ENCODE results near the gene KLK15.
"Not testable (repeated sequence)": the region's sequence is repeated elsewhere in the genome, so short reads cannot be mapped to it uniquely, and the experiment has no call there.

The KLK15 gene

GRCh38 chr19:50820549-50821247 is 12.7 kb downstream of the KLK15 start:
- DNase-seq (ENCODE audit: low read depth), result no peak

DNA sequence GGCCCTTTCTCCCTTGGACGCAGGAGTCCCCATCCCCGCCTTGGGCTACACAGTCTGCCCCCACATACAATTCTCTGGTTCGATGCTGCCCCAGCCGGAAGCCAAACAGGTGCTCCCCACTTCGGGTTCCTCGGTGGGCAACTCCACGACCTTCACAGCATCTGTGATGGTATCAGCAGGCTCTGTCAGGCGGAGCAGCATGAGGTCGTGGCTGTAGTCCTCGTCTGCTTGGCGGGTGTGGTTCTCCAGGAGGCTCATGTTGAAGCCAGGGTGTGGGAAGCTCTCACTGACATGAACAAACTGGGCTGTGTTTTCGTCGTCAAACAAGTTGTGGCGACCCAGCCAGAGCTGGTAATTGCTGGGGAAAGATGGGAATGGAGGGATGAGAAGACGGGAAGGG is 13.3 kb downstream of the KLK15 start:
- DNase-seq (ENCODE audit: low read depth), result no peak

GRCh38 chr19:50819636-50820035 is 13.7 kb downstream of the KLK15 start:
- no peak for DNase-seq (ENCODE audit: low read depth)

- no peak for DNase-seq (ENCODE audit: low read depth)
Observed at GRCh38 chr19:50818859-50819472, 14.4 kb downstream of the KLK15 start.

GRCh38 chr19:50817941-50818858 is 15.2 kb downstream of the KLK15 start:
- no peak for DNase-seq (ENCODE audit: low read depth)

DNA sequence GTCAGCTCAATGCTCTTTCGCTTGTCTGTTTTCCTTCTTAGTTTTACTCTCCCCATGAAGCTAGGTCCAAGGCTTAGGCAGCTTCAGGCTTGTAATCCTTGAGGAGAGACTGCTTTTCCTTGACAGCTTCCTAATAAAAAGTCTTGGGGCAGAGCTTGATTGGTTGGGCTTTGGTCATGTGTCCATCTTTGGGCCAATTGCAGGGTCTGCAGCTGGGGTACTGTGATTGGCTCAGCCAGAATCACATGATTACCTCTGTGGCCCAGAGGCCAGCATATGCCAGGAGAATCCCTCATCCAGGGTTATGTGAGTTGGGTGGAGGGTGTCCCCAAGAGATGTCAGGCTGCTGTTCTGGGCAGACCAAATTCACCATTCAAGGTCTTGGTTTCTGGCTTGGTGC is 17.9 kb downstream of the KLK15 start:
- no peak for DNase-seq (ENCODE audit: low read depth)

DNA sequence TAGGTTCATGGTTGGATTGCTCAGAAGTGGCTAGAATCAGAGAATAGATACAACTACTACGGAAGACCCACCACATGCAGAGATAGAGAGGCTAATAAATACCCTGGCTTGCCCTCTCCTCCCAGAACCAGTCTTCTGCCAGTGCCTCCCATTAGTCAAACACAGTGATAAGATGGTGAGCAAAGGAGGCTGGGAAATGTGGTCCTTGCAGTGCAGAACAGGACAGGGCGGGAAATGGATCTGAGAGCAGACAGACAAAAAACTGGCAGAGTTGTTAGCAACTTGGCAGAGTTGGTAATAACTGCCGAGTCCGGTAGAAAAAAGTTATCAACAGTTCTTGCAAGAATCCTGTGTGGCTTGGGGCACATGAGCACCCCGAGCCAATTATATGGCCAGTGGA is 18.5 kb downstream of the KLK15 start:
- no peak for DNase-seq (ENCODE audit: low read depth)

DNA sequence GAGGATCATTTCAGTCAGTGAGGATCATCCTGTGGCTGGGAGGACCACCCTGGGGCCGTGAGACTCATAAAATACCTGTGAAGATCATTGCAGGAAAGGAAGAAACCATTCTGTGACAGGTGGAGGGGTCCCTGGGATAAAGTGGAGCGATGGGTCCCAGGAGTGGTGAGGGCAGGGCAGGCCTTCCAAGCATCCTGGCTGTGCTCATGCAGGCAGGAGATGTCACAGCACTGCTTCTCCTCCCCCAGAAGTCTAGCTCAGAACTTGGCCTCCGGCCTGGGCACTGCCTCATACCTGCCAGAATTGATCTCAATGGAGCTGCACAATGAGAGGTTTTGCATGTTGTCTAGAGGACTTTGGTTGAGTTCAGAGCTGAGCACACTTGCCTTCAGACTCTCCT is 20.9 kb downstream of the KLK15 start:
- DNase-seq (ENCODE audit: low read depth), result no peak

- not testable (repeated sequence) for DNase-seq (ENCODE audit: low read depth)
Observed at GRCh38 chr19:50811622-50812238, 21.6 kb downstream of the KLK15 start.

DNA sequence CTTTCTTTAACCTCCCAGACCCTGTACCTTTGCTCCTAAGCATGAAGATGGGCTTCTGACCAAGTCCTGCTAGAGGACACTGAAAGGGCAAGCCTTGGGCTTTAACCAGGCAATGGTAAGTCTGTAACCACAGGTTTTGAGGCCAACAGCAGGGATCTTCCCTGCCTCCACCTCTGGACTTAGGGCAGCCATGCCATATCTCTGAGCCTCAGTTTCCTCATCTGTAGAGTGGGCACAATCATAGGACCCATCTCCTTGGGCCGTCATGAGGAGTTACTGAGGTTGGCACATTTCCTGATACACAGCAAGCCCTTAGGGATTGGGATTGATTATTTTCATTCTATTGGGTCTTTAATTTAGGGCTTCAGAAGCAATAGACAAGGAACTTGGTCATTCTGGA is 24.5 kb downstream of the KLK15 start:
- DNase-seq (ENCODE audit: low read depth), result no peak

DNA sequence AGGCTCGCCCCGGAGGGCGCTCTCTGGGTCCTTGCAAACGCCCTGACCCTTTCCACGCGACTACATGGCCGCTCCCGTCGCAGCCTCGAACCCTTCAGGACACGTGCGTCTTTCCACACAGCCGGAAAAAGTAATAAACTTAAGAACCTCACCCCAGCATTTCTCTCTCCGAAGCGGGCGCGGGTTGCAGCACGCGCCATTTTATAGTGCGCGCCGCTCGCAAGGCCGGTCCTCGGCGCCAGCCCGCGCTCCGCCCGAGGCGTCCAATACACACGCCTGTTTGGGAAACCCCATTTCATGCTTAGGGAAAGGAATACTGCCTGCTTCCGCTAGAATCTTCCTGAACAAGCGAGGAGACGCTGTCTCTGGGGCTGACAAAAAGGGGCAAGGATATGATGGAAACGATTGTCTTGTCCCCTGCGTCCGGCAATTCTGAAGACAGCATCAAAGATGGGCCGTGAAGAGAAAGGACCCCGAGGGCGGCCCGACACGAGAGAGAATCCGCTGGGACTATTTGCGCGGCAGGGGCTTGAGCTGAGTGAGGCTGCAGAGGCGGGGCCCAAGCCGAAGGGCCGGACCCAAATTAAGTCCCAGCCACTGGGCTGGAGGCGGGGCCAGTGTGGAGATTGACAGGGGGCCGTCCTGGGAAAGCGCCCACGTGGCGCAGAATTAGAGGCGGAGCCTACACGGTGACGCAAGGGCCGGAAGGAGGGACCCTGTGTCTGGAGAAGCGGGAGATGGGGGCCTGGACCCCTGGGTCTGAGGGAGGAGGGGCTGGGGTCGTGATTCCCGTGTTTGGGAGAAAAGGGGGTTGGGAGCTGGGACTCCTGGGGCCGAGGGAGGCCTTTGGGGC is 28.7 kb downstream of the KLK15 start:
- DNase-seq (ENCODE audit: low read depth), result peak; percentile 98

- no peak for DNase-seq (ENCODE audit: low read depth)
Observed at GRCh38 chr19:50803633-50804419, 29.5 kb downstream of the KLK15 start.

GRCh38 chr19:50801107-50801506 is 32.3 kb downstream of the KLK15 start:
- DNase-seq (ENCODE audit: low read depth), result no peak

GRCh38 chr19:50799547-50799851 is 33.9 kb downstream of the KLK15 start:
- DNase-seq (ENCODE audit: low read depth), result no peak

GRCh38 chr19:50798659-50799546 is 34.5 kb downstream of the KLK15 start:
- no peak for DNase-seq (ENCODE audit: low read depth)

DNA sequence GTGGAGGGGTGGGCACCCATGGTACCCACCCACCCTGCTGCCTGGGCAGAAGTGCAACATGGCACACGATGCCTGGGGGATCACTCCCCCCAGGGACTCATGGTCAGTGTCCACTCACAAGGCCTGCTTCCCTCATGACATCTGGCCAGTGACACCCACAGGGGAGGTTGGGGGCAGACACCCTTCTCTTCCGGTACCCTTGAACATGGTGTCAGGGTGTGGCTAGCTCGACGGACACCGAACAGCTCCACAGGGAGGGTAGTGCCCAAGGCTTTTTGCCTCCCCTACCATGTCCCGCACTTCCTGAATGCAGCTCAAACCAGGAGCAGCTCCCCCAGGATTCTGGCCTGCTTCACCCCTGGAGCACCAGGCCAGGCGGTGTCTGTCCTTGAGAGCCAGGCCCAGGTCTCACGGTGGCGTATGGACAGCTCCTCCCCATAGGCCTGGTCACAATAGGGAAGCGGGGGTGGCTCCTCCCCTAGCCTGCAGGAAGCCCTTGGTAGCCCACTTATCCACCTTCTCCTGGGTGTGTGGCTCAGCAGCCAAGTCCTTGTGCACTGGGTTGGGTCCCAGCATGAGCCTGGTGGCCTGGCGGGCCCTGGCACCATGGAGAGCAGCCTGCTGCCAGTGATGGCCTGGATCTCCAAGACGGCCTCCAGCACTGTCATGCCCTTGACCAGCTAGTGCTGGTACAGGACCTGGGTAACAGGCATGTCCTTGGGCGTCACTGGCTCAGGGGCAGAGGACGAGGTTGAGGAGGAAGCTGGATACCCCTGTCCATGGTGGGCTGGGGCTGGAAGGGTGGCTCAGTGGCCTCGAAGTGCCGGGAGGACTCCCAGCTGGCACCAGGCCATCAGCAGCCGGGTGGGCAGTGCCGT is 35.4 kb downstream of the KLK15 start:
- no peak for DNase-seq (ENCODE audit: low read depth)

DNA sequence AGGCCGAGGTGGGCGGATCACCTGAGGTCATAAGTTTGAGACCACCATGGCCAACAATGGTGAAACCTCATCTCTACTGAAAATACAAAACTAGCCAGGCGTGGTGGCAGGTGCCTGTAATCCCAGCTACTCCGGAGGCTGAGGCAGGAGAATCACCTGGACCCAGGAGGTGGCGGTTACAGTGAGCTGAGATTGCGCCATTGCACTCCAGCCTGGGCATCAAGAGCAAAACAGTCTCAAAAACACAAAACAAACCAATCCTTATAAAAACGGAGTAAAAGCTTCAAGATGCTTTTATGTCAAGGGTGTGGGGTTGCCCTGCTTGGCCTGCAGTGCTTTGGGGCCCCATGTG is 36.0 kb downstream of the KLK15 start:
- DNase-seq (ENCODE audit: low read depth), result no peak

- no peak for DNase-seq (ENCODE audit: low read depth)
Observed at GRCh38 chr19:50796634-50797428, 36.5 kb downstream of the KLK15 start.
